NCI-H1417 (cell line): ENCODE data around the gene OR4C12.
"Not testable (repeated sequence)": the region's sequence is repeated elsewhere in the genome, so short reads cannot be mapped to it uniquely, and the experiment has no call there.

Experiments used
- DNase-seq, 3 experiments: peaks; one replicate each; lab custom pipeline; 2025; lab: John Stamatoyannopoulos, UW

The OR4C12 gene

GRCh38 chr11:49982435-49982834 lies at the start of gene OR4C12:
Gene OR4C12 (minus strand): TSS chr11:49982535. CDS start chr11:49982501, 34 bp downstream.
- DNase-seq: not testable (repeated sequence)

GRCh38 chr11:50030193-50030592 lies 47.9 kb upstream of the OR4C12 start:
- no peak for DNase-seq

- DNase-seq: peak in 2 of 3 experiments; percentile 48 to 83
Observed at GRCh38 chr11:49995565-49995964, 13.2 kb upstream of the OR4C12 start.

GRCh38 chr11:49973439-49973838 lies 8.9 kb downstream of the OR4C12 start:
- DNase-seq: not testable (repeated sequence)

- DNase-seq: no peak
Observed at GRCh38 chr11:49952091-49952490, 30.2 kb downstream of the OR4C12 start, which contains the start of gene OR4C13. Gene OR4C13 (plus strand): TSS chr11:49952391. CDS start chr11:49952423, 32 bp downstream.

GRCh38 chr11:49948701-49949100 lies 33.6 kb downstream of the OR4C12 start:
- not testable (repeated sequence) for DNase-seq
